Spleen (tissue), 7 donors: Measurements from ENCODE around the gene LGMN.

Experiments used
- POLR2A ChIP-seq, 3 donors: fragments of 450-650 bp; IDR thresholded peaks; one replicate each; pipeline ENCODE4 v1.5.1; 2017; ENCODE audit warnings: antibody characterized with exemption in 3 of 3, mild to moderate bottlenecking in 1 of 3
- POLR2AphosphoS5 ChIP-seq, 3 donors: sonication (generic); formaldehyde crosslinking; IDR thresholded peaks; one replicate each; pipeline ENCODE4 v1.5.1; 2017; ENCODE audit warnings: antibody characterized with exemption in 3 of 3
- TF ChIP-seq, protein P1 (sequence below), 11 experiments: fragments of 200-600 bp in 7 of 11; fragments of 450-650 bp in 4 of 11; sonication (generic) in 4 of 11; IDR thresholded peaks in 8 of 11; conservative IDR thresholded peaks in 3 of 11; 1 replicate in 7 of 11; 2 replicates in 4 of 11; pipeline versions ENCODE4 v1.4.0 to v1.8.0; 2016 to 2021; ENCODE audit warnings: antibody characterized with exemption in 11 of 11, inconsistent platforms in 4 of 11, mild to moderate bottlenecking in 1 of 11
- donor health status: DM: no; HTN: no; CAD: no; lungs with moderate emphysema.
- donor health status: DM: no; HTN: no; CAD: no.
- donor health status: DM: no; HTN: no; CAD: no.

- TF ChIP-seq, protein P1, sequence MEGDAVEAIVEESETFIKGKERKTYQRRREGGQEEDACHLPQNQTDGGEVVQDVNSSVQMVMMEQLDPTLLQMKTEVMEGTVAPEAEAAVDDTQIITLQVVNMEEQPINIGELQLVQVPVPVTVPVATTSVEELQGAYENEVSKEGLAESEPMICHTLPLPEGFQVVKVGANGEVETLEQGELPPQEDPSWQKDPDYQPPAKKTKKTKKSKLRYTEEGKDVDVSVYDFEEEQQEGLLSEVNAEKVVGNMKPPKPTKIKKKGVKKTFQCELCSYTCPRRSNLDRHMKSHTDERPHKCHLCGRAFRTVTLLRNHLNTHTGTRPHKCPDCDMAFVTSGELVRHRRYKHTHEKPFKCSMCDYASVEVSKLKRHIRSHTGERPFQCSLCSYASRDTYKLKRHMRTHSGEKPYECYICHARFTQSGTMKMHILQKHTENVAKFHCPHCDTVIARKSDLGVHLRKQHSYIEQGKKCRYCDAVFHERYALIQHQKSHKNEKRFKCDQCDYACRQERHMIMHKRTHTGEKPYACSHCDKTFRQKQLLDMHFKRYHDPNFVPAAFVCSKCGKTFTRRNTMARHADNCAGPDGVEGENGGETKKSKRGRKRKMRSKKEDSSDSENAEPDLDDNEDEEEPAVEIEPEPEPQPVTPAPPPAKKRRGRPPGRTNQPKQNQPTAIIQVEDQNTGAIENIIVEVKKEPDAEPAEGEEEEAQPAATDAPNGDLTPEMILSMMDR (IDR thresholded peaks at IDR 0.05 in 8 of 11, conservative IDR thresholded peaks at IDR 0.05 in 3 of 11) = no peak
- TF ChIP-seq POLR2A (IDR thresholded peaks at IDR 0.05) (no peak), POLR2AphosphoS5 (IDR thresholded peaks at IDR 0.05) (no peak)
These were observed 18.6 kb downstream of the LGMN start for GRCh38 chr14:92729634-92730358.
